ENCODE measurements around the gene ZNF385B.

The ZNF385B gene

GRCh38 chr2:179447421-179447820 is 414.0 kb downstream of the ZNF385B start:
- H3K4me3 ChIP-seq (ENCODE audit: low read depth, low read length) = no peak overlapping the region
- TF ChIP-seq, protein P1, sequence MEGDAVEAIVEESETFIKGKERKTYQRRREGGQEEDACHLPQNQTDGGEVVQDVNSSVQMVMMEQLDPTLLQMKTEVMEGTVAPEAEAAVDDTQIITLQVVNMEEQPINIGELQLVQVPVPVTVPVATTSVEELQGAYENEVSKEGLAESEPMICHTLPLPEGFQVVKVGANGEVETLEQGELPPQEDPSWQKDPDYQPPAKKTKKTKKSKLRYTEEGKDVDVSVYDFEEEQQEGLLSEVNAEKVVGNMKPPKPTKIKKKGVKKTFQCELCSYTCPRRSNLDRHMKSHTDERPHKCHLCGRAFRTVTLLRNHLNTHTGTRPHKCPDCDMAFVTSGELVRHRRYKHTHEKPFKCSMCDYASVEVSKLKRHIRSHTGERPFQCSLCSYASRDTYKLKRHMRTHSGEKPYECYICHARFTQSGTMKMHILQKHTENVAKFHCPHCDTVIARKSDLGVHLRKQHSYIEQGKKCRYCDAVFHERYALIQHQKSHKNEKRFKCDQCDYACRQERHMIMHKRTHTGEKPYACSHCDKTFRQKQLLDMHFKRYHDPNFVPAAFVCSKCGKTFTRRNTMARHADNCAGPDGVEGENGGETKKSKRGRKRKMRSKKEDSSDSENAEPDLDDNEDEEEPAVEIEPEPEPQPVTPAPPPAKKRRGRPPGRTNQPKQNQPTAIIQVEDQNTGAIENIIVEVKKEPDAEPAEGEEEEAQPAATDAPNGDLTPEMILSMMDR (IDR thresholded peaks at IDR 0.05; ENCODE audit: low read depth, low read length) = no peak

DNA sequence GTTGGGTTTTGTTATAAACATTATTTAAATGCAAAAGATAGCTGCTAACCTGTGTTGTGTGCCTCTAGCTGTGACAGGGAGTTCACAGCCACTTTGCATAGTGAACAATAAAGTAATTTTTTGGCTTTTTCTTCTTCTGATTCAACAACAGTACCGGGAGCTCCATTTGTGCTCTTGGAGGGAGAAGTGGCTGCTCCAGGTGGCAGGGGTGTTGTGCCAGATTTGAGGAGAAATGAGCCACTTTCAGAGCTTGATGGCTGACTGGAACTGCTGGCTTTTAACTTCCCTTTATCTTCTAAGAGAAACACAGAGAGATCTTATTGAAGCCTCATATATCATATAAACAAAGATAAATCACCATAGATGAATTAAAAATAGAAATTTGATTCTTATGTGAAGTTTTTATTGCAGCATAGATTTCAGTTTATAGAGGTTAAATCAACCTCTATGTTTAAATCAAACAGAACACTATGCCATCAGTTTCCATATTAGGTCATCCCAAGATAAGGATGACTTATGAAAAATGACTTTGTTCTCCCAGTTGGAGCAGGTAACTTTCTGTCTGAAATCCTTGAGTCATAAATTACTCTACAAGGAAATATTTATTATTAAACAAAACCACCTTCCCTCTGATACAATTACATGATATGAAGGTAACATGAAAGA is 414.8 kb downstream of the ZNF385B start:
- TF ChIP-seq, protein P1 (IDR thresholded peaks at IDR 0.05; ENCODE audit: low read depth, low read length) = no peak

GRCh38 chr2:179444056-179444455 is 417.4 kb downstream of the ZNF385B start:
- TF ChIP-seq, protein P1 (IDR thresholded peaks at IDR 0.05; ENCODE audit: low read depth, low read length) = no peak
- no peak overlapping the region for H3K4me3 ChIP-seq (ENCODE audit: low read depth, low read length)

More for the DNA sequence above, 414.8 kb downstream of the ZNF385B start:
- no peak overlapping the region for H3K4me3 ChIP-seq (ENCODE audit: low read depth, low read length)

GRCh38 chr2:179443180-179443579 is 418.2 kb downstream of the ZNF385B start:
- no peak overlapping the region for H3K4me3 ChIP-seq (ENCODE audit: low read depth, low read length)
- TF ChIP-seq, protein P1 (IDR thresholded peaks at IDR 0.05; ENCODE audit: low read depth, low read length) = no peak

GRCh38 chr2:179442206-179442605 is 419.2 kb downstream of the ZNF385B start:
- TF ChIP-seq, protein P1 (IDR thresholded peaks at IDR 0.05; ENCODE audit: low read depth, low read length) = no peak
- no peak overlapping the region for H3K4me3 ChIP-seq (ENCODE audit: low read depth, low read length)

DNA sequence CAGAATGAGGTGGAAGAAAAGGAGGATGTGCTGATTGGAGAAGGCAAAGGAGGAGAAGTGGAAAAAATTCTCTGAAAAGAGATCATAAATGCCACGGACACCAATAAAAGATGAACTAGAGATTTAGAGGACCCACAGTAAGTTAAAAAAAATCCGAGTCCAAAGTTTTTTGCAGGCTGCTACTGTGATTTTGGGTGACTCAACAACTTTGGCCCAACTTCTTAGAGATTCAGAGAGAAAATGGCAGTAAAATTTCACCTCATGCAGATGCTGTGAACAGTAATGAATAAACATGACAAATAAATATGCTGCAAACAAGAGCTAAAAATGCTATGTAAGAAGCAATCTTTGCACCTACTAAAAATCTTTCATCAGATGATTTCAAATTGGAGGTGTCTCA is 419.9 kb downstream of the ZNF385B start:
- H3K4me3 ChIP-seq (ENCODE audit: low read depth, low read length) = no peak overlapping the region
- TF ChIP-seq, protein P1 (IDR thresholded peaks at IDR 0.05; ENCODE audit: low read depth, low read length) = no peak

DNA sequence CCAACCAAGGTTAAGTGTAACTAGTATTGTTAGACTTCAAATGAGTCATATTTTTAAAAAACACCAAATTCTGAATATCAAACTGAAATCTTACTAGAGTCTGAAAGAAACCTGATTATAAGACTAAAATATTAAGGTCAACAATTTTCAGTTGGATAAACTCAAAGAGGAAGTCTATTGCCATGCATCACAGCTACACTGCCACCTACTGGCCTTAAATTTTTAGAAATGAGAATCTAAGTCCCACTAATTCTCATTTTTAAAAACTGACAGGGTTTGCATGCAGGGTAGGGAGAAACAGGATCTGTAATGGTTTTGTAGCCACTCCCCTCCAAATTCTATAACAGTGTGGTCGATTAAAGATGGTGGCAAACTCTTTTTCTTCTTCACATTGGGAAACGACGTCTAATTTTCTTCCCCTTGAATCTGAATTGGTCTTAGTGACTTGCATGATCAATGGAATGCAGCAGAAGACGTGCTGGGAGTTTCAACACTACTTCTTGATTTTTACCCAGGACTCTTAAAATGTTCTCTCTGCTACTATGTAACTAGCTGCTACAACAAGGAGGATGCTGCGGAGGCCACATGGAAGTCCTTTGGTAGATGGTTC is 420.7 kb downstream of the ZNF385B start:
- TF ChIP-seq, protein P1 (IDR thresholded peaks at IDR 0.05; ENCODE audit: low read depth, low read length) = peak; percentile 46; the same call in 1 of the 2 replicates
- H3K4me3 ChIP-seq (ENCODE audit: low read depth, low read length) = no peak overlapping the region
